ENCODE data around the gene HRH1.

DNA sequence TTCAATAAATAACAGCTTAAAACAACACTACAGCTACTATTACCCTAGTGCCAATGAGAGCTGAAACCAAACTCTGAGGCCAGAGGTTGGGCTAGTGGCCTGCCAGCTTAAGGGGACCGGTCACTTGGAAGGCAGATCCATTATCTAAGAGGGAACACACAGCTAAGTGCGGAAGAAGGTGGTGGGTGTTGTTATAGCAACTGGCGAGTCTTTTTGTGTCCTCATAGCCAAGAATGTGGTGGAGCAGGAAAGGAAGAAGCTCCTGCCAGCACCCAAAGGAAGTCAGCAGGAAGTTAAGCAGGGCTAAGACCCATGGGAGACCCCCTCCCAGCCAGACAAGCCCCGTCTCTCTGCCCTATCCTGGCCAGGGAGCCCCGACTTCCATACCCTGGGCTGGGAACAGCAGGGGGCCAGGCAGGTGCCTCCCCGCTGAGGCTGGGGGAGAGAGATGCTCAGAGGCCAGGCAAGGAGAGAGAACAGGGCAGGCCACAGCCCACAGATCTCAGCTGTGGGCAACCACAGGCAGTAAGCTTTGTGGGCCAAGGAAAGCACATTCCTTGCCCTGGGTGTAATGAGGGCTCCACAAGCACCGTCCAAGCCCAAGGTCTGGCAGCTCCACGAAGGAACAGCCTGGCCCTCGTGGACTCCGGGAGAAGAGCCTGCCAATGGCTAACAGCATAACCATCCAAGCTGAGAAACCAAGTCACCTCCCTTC lies 34.0 kb upstream of the HRH1 start:
- TF ChIP-seq CTCF (IDR thresholded peaks at IDR 0.05) (no peak), POLR2A (IDR thresholded peaks at IDR 0.05) (no peak)

All from esophagus squamous epithelium (tissue), 4 donors.